Small intestine (tissue), 7 donors: ENCODE results near the gene BFAR. TPM values are rescaled to one million over a fixed set of nuclear protein-coding genes. Genes with fewer than 3 reads are reported as not detected.

ENCODE experiments used
- DNase-seq, 2 donors: peaks; one replicate each; pipeline versions ENCODE4 v3.0.0 to v3.0.0-alpha.2; 2013
- FAIRE-seq: peaks from 2 replicates; lab custom pipeline; 2012; peaks lifted over from hg19 to GRCh38; lab: Jason Lieb, UNC
- H3K27ac ChIP-seq, 3 donors: one replicate each; pipeline ENCODE4 v1.5.1; 2013; ENCODE audit warnings: low read length in 2 of 3, mild to moderate bottlenecking in 2 of 3, control low read depth in 1 of 3, inconsistent platforms in 1 of 3, low read depth in 1 of 3, moderate library complexity in 1 of 3
- H3K27me3 ChIP-seq, 3 donors: one replicate each; pipeline ENCODE4 v1.6.1; 2013; ENCODE audit warnings: low read length in 3 of 3, inconsistent platforms in 1 of 3; ENCODE audit not compliant: control insufficient read depth in 3 of 3, insufficient read depth in 3 of 3
- H3K36me3 ChIP-seq, 3 donors: one replicate each; pipeline ENCODE4 v1.6.1; 2013; ENCODE audit warnings: low read length in 3 of 3, inconsistent platforms in 1 of 3, low read depth in 1 of 3, mild to moderate bottlenecking in 1 of 3, moderate library complexity in 1 of 3; ENCODE audit not compliant: control insufficient read depth in 3 of 3, insufficient read depth in 2 of 3
- H3K4me1 ChIP-seq, 3 donors: one replicate each; pipeline ENCODE4 v1.6.1; 2013; ENCODE audit warnings: low read length in 2 of 3, inconsistent platforms in 1 of 3, low read depth in 1 of 3, mild to moderate bottlenecking in 1 of 3, moderate library complexity in 1 of 3; ENCODE audit not compliant: control insufficient read depth in 3 of 3, insufficient read depth in 2 of 3
- H3K4me3 ChIP-seq, 3 donors: one replicate each; pipeline ENCODE4 v1.5.1; 2013; ENCODE audit warnings: low read length in 3 of 3, control low read depth in 1 of 3, inconsistent platforms in 1 of 3, low read depth in 1 of 3, mild to moderate bottlenecking in 1 of 3, moderate library complexity in 1 of 3
- H3K9me3 ChIP-seq, 2 donors: one replicate each; pipeline ENCODE4 v1.6.1; 2013; ENCODE audit warnings: low read depth in 1 of 2, low read length in 1 of 2; ENCODE audit not compliant: control insufficient read depth in 2 of 2, insufficient read depth in 1 of 2
- WGBS, 3 donors: extraction: QIAGEN DNeasy Blood & Tissue Kit; methylation state at CpG; one replicate each; pipeline ENCODE4 v1.1.7; 2013; 5-methylcytosine and 5-hydroxymethylcytosine counted together
- polyA plus RNA-seq, 4 donors: library from polyadenylated mRNA; stranded (reverse) in 3 of 4; unstranded in 1 of 4; fragments of 200-250 nt in 3 of 4; fragments of 120-200 nt in 1 of 4; gene quantifications; one replicate each; pipeline versions ENCODE4 v1.2.1 to v1.2.3, GENCODE V29; 2013
- donor health status: healthy with polysubstance abuse.
- donor health status: control.
- donor health status: control.
- donor health status: Bipolar disorder and iron deficiency.
- donor health status: healthy.

The BFAR gene
- polyA plus RNA-seq, 4 donors = 38.9 to 62.1 (median 43.7) TPM

DNA sequence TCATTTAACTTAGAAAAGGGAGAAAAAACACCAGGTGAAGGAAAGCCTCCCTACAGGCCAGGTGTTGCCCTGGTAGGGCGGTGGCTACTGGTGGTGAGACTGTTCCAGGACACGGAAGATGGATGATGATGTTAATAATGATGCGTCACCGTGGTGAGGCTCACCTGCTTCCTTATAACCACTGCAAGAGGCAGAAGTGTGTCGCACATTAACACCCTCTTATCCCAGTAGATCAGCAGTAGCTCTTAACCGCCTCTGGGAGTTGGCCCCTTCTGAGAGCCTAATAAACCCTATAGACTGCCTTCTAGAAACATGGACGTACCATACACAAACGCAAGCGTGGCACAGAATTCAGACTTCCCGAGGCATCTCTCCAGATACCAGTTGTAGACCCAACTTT, 7.8 kb downstream of the BFAR start:
- Histone ChIP-seq H3K36me3 (peaks cover 8 to 39% (median 9%) of the 10 kb centered on the region in 3 donors), H3K4me3 (no peak overlapping the region), H3K27me3 (no peaks in the 10 kb centered on the region), H3K9me3 (no peaks in the 10 kb centered on the region), H3K27ac (peak overlapping the region in 2 of 3 donors; percentile 89 to 97), H3K4me1 (peaks cover 5 to 11% (median 10%) of the 10 kb centered on the region in 3 donors)
- WGBS, 3 donors = 23 to 66% (median 35%) methylated on average over 10 of the region's 10 CpGs
- DNase-seq (peak in 1 of 2 donors; percentile 98), FAIRE-seq (no peak)

DNA sequence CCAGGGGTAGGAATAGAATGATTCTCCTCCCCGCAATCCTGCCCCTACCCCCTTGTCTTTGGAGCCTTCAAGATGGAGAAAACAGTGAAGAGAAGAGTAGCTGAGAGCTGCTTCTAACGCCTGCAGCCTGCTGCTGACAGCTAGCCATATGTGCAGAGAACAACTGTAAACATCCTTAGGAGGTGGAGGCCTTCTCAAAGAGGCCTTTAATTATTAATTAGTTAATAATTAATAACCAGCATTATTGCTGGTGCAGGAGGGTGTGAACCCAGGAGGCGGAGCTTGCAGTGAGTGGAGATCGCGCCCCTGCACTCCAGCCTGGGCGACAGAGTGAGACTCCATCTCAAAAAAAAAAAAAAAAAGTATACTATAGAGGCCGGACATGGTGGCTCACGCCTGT, 8.5 kb downstream of the BFAR start:
- FAIRE-seq (no peak), DNase-seq (peak in 1 of 2 donors; percentile 77)
- no peaks in the 10 kb centered on the region for H3K9me3 ChIP-seq
- peaks cover 8 to 45% (median 12%) of the 10 kb centered on the region in 3 donors for H3K36me3 ChIP-seq
- no peaks in the 10 kb centered on the region for H3K27me3 ChIP-seq
- no peak overlapping the region for H3K4me3 ChIP-seq
- H3K4me1 ChIP-seq = peaks cover 3 to 8% (median 5%) of the 10 kb centered on the region in 3 donors
- 18 to 61% (median 45%) methylated on average over 8 of the region's 8 CpGs for WGBS, 3 donors
- H3K27ac ChIP-seq = peak overlapping the region in 2 of 3 donors; percentile 87 to 97

GRCh38 chr16:14641926-14642325, 9.2 kb downstream of the BFAR start:
- DNase-seq = no peak
- Histone ChIP-seq H3K27me3 (no peaks in the 10 kb centered on the region), H3K36me3 (peaks cover 8 to 52% (median 12%) of the 10 kb centered on the region in 3 donors), H3K4me1 (peaks cover 3 to 8% (median 4%) of the 10 kb centered on the region in 3 donors), H3K4me3 (no peak overlapping the region), H3K9me3 (no peaks in the 10 kb centered on the region), H3K27ac (peak overlapping the region in 1 of 3 donors; percentile 12)
- no peak for FAIRE-seq
- whole genome bisulfite sequencing, 3 donors = 87 to 93% (median 92%) methylated on average over 7 of the region's 7 CpGs

DNA sequence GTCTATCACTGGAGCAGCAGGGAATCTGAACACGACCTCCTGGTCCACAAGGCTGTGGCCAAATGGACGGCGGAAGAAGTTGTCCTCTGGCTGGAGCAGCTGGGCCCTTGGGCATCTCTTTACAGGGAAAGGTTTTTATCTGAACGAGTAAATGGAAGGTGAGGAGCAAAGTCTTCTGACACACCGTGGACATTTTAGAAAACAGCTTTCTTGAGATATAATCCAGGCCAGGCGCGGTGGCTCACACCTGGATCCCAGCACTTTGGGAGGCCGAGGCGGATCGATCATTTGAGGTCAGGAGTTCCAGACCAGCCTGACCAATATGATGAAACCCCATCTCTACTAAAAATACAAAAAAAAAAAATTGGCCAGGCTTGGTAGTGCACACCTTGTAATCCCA, 17.1 kb downstream of the BFAR start:
- Histone ChIP-seq H3K36me3 (peaks cover 23 to 67% (median 41%) of the 10 kb centered on the region in 3 donors), H3K27me3 (no peaks in the 10 kb centered on the region), H3K4me3 (no peak overlapping the region), H3K9me3 (no peaks in the 10 kb centered on the region), H3K4me1 (no peaks in the 10 kb centered on the region), H3K27ac (no peak overlapping the region)
- DNase-seq (no peak), FAIRE-seq (no peak)
- 85 to 94% (median 92%) methylated on average over 10 of the region's 10 CpGs for WGBS, 3 donors

DNA sequence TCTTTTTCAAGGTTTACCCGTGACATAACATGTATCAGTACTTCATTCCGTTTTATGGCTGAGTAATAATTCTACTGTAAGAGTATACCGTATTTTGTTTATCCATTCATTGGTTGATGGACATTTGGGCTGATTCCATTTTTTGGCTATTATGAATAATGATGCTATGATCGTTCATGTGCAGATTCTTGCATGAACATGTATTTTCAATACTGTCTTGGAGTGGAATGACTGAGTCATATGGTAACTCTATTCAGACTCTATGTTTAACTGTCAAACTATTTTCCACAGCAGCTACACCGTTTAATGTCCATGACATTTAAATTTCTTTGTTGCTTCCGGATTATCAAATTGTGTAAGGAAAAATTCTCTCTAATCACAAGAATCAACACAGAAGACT, 17.9 kb downstream of the BFAR start:
- 73 to 79% (median 78%) methylated on average over 6 of the region's 6 CpGs for WGBS, 3 donors
- Histone ChIP-seq H3K4me3 (no peak overlapping the region), H3K36me3 (peaks cover 24 to 68% (median 36%) of the 10 kb centered on the region in 3 donors), H3K4me1 (peaks cover 0 to under 1% (median 0%) of the 10 kb centered on the region in 3 donors), H3K27ac (no peak overlapping the region), H3K27me3 (no peaks in the 10 kb centered on the region), H3K9me3 (no peaks in the 10 kb centered on the region)
- DNase-seq (no peak), FAIRE-seq (no peak)

- peaks cover 32 to 61% (median 33%) of the 10 kb centered on the region in 3 donors for H3K36me3 ChIP-seq
- no peak for FAIRE-seq
These were observed 20.0 kb downstream of the BFAR start for GRCh38 chr16:14652726-14653125.

GRCh38 chr16:14658063-14658462, 25.3 kb downstream of the BFAR start:
- WGBS, 3 donors = 28 to 59% (median 52%) methylated on average over 2 of the region's 2 CpGs
- no peaks in the 10 kb centered on the region for H3K9me3 ChIP-seq
- FAIRE-seq (no peak), DNase-seq (peak in 1 of 2 donors; percentile 45)
- H3K4me1 ChIP-seq = peaks cover 3 to 8% (median 4%) of the 10 kb centered on the region in 3 donors
- H3K36me3 ChIP-seq = peaks cover 17 to 52% (median 22%) of the 10 kb centered on the region in 3 donors
- H3K27ac ChIP-seq = peak overlapping the region in 2 of 3 donors; percentile 25 to 90
- no peak overlapping the region for H3K4me3 ChIP-seq
- no peaks in the 10 kb centered on the region for H3K27me3 ChIP-seq

More at GRCh38 chr16:14652726-14653125, 20.0 kb downstream of the BFAR start:
- Histone ChIP-seq H3K4me3 (no peak overlapping the region), H3K27me3 (no peaks in the 10 kb centered on the region), H3K27ac (no peak overlapping the region), H3K4me1 (peaks cover 3 to 8% (median 4%) of the 10 kb centered on the region in 3 donors), H3K9me3 (no peaks in the 10 kb centered on the region)
- WGBS, 3 donors = 91 to 98% (median 95%) methylated on average over 2 of the region's 2 CpGs
- no peak for DNase-seq

GRCh38 chr16:14667347-14668266, 34.9 kb downstream of the BFAR start:
- peak overlapping the region in 2 of 3 donors; percentile 75 to 85 for H3K27ac ChIP-seq
- no peaks in the 10 kb centered on the region for H3K9me3 ChIP-seq
- no peaks in the 10 kb centered on the region for H3K27me3 ChIP-seq
- peaks cover 0 to 13% (median 3%) of the 10 kb centered on the region in 3 donors for H3K4me1 ChIP-seq
- FAIRE-seq (no peak), DNase-seq (peak in 1 of 2 donors; percentile 77)
- peaks cover 16 to 43% (median 18%) of the 10 kb centered on the region in 3 donors for H3K36me3 ChIP-seq
- whole genome bisulfite sequencing, 3 donors = 34 to 69% (median 53%) methylated on average over 16 of the region's 16 CpGs
- no peak overlapping the region for H3K4me3 ChIP-seq
